CD4-positive, alpha-beta T cell treated with Interleukin-6 for 4 hours (primary cell): Measurements from ENCODE around the gene MAD1L1.

Experiments used
- DNase-seq: peaks from one replicate; pipeline ENCODE4 v3.0.0-alpha.2; 2020; ENCODE audit warnings: mixed read lengths

MAD1L1 gene

GRCh38 chr7:1994931-1995330, 237.8 kb downstream of the MAD1L1 start:
- DNase-seq = no peak

DNA sequence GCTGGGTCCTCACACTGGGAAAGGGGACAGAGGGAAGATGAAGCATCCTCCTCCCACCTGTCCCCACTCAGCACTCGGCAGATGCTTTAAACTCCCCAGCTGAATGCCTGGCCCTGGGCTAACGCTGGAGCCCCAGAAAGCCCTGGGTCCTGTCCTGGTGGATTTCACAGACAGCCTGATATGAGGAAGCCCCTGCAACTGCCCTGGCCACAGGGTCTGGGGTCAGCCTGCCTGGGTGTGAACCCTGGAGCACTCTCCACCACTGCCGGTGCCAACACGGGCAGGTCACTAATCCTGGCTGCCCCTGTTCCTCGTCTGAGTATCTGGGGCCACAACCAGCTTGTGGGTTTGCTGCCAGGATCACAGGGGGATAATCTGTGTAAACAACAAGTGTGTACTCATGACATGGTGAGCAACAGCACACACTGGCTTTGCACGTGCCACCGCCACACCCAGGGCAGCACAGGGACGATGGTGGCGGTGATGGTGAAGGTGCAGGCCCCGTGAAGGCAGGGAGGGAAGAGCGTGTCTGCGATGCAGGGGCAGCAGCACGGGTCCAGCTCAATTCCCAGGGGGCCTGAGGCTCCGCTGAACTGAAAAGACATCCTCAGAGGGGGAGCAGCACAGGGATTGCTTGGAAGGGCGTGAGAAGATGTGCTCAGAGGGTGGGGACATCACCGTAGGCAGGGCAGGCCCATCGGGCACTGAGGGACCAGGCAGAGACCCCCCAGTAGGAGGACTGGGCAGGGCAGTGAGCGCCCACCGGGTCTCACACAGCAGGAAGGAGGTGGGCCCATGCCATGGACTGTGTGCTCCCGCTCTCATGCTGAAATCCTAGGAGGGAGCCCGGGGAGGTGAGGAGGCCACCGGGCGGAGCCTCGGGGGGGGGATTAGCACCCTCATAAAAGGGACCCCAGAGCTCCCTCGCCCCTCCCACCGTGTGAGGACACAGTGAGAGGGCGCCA, 238.7 kb downstream of the MAD1L1 start:
- no peak for DNase-seq

DNA sequence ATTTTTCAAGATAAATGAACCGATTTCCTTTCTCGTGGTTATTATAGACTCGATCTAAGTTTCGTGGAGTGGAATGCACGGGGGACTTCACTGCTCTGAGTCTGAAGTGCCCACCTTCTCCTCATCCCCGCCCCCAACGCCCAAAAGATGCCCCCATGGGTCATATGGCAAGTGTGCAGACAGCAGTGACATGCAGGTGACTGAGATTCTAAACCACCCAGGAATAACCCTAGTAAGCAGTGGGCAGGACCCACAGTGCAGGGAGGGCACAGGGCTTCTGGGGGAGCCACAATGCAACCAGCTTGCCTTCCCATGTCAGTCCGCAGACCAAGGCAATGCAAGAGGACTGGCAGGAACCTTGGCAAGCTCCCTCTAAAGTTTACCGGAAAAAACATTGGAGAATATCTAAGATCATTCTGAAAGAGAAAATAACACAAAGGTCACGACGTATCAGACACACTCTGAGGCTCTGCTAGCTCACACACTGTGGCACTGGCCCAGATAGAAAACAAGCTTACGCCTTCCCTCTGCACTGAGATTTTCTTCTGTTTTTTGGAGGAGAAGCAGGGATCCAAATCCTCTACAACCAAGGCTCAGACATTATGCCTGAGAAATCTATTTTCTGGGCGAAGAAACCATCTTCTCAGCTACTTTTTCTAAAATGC, 239.6 kb downstream of the MAD1L1 start:
- no peak for DNase-seq

GRCh38 chr7:1992554-1992953, 240.2 kb downstream of the MAD1L1 start:
- DNase-seq = no peak

DNA sequence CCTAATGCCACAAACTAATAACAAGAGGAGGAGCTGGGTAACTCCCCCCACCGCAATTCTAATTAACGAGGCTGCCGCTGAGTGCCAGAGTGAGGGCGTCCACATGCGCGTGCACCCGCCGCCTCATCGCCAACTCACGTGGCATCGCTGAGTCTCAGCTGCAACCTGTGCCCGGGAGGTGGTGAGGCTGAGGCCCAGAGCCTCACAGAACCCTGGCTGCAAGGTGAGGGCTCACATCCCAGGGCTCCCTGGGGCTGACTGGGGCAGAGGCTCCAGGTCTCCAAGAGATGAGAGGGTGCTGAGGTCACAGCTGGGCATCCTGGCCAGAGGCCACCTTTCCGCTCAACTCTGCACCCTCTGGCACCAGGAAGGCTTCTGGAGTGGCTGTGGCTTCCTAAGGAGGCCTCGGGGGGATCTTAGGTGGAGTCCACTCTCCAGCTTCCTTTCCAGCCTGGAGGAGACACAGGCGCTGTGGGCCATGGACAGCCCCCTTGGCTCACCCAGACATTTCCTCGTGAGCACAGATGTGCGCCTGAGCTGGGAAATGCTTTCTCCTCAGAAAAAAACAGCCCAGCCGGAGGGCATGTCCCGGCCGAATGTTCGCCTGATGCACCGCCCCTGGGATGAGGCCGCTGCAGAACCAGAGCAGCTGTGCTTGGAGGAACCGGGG, 242.6 kb downstream of the MAD1L1 start:
- DNase-seq = no peak

GRCh38 chr7:1989049-1989860, 243.5 kb downstream of the MAD1L1 start:
- DNase-seq = no peak

GRCh38 chr7:1988533-1988930, 244.2 kb downstream of the MAD1L1 start:
- DNase-seq = no peak

DNA sequence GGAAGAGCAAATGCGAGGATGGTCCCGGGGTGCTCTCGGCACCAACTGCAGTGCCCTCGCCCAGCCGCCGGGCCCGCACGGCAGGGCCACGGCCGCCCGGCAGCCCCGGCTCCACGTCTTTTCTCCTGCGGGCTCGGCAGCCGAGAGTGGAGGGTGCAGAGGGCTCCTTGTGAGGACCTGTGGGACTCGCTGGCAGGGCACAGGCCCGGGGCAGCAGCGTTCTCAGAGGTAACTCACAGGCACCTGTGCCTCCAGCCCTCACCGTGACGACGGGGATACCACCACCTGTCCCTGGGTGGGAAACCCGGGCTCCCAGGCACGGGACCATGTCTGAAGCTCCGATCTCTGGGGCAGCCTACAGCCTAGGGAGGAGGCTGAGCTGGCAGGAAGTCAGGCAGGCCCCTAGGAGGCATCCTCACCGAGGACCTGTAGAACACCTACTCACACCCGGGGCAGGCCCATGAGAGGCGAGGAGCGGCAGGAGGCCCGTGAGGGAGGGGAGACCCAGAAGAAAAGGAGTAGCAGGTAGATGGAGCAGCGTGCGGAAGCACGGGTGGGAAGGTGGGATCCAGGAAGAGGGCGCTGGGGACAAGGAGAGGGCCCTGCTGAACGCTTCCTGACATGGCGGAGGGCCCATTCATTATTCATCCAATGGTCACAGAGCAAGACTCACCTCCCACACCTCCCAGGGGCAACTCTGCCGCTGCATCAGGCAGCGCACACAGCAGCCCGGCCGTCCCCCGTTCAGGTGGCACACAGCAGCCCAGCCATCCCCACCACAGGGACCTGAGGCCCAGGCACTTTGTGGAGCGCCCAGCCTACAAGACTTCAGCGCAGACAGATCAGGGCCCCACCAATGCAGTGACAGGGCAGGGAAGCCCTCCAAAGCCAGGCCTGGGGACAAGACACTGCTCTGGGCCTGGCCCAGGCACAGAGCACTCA, 244.9 kb downstream of the MAD1L1 start:
- peak; percentile 11 for DNase-seq

DNA sequence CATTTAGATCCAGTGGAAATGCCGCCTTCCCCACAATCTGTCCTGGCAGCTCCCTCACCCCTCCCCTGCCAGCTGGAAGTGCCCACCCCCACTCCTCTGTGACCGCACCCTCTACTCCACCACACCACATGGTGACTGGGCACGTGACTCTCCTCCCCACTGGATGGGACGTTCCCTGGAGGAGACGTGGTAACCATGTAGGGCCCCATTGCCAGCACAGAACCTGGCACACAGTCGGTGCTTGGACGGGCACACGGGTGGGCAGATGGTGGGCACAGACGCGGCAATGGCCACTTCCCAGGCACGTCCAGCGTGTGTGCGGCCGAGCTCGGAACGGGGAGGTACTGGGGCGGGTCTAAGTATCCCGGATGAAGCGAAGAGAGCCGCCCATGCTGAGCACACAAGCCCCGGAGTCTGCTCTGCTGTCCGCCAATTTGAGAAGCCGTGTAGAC, 245.6 kb downstream of the MAD1L1 start:
- no peak for DNase-seq

- peak; percentile 40 for DNase-seq
These were observed 246.2 kb downstream of the MAD1L1 start for GRCh38 chr7:1986366-1987083.

- DNase-seq = no peak
These were observed 246.8 kb downstream of the MAD1L1 start for GRCh38 chr7:1985936-1986335.

DNA sequence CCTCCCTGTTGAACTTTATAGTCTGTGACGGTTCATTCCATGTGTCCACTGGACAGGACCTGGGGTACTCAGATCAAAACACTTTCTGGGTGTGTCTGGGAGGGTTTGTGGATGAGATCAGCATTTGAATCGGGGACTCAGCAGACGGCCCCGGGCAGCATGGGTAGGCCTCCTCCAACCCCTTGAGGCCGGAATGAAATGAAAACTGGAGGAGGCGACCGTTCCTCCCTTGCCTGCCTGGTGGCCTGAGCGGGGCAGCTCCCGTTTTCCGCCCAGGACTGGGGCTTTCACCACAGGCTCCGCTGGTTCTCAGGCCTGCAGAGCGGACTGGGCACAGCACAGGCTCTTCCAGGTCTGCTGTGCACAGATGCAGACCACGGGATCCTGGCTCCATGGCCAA, 247.7 kb downstream of the MAD1L1 start:
- DNase-seq = no peak

DNA sequence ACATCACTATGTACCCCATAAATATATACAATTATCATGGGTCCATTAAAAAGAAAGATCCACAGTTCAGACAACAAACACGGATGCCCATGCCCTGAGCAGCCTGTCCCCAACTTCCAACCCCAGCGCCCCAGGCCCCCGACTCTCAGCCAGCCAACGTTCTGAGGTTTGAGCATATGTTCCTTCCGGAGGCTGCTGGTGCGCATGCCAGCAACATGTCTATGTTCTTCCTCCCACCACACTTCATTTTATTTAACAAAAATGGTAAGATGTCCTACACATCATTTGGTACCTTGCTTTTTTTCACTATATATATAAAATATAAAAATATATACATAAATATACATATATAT, 250.9 kb downstream of the MAD1L1 start:
- no peak for DNase-seq

DNA sequence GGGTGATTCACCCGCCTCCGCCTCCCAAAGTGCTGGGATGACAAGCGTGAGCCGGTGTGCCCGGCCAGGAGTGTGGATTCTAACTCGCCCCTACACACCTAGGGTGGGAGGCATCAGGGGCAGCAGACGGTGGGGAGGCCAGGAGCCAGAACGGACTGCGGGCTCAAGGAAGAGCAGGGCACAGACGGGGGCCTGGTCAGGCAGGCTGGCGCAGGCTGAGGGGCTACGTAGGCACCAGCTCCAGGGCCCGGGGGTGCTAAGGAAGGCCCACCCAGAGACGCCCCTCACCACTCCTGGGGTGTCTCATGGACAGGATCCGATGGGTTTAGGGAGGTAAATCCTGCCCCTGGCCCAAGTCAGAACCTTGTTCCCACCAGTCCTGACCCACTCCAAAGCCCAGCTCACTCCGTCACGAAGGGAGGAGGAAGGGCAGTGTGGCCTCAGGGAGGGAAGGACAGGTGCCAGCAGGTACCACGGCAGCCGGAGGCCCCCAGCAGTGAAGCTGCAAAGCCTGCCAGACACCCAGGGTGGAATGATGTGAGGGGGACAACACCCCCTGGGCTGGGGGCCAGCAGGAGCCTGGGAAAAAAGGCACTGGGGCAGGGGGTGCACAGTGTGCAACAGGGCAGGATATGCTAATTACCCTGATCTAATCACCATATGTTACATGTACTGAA, 251.4 kb downstream of the MAD1L1 start:
- no peak for DNase-seq

GRCh38 chr7:1979591-1980560, 252.9 kb downstream of the MAD1L1 start:
- DNase-seq = no peak

GRCh38 chr7:1978656-1979590, 253.8 kb downstream of the MAD1L1 start:
- peak; percentile 11 for DNase-seq

DNA sequence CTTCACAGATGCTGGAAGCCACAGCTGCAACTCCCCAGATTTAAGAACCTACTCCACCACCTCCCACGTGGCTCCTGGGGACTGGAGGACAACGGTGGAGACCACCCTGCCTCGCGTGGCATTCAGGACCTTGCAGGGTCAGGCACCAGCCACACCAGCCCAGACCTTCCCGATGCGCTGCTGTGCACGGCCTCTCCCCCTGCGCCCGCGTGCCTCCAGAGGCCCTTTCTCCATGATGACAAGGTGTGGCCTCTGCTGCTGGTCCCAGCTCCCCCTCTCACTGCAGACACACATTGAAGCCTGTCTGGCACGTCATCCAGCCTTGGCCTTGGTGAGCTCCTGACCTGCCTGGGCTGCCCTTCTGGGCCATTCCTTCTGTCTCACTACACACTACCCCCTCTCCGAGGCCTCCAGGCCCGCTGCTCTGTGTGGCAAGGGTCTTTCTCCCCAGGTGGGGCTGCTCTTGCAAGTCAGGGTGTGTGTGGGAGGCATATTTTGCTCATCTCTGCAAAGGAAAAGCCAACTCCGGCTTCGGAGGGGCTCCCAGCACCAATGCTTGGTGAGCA, 254.8 kb downstream of the MAD1L1 start:
- no peak for DNase-seq
